ENCODE measurements around the gene CES5A.
"Not testable (repeated sequence)": the region's sequence is repeated elsewhere in the genome, so short reads cannot be mapped to it uniquely, and the experiment has no call there.

CES5A gene

GRCh38 chr16:55817236-55817912 is 57.8 kb downstream of the CES5A start:
- H3K36me3 ChIP-seq (ENCODE audit: control insufficient read depth, insufficient read depth, low read length), result no peaks in the 10 kb centered on the region
- DNase-seq, result no peak
- no peak overlapping the region for H3K4ac ChIP-seq (ENCODE audit: low read depth, low read length)
- H3K79me2 ChIP-seq (ENCODE audit: control insufficient read depth, insufficient read depth, low read length), result no peaks in the 10 kb centered on the region
- H3K27me3 ChIP-seq (ENCODE audit: insufficient read depth, low read length, poor library complexity), result no peaks in the 10 kb centered on the region
- H3K27ac ChIP-seq (ENCODE audit: low read depth, low read length), result no peak overlapping the region
- H3K4me2 ChIP-seq (ENCODE audit: low read length), result no peak overlapping the region
- no peaks in the 10 kb centered on the region for H3K79me1 ChIP-seq (ENCODE audit: low read length)
- H3K4me3 ChIP-seq (ENCODE audit: low read length), result no peak overlapping the region
- no peak overlapping the region for H3K18ac ChIP-seq (ENCODE audit: low read length)
- H3K4me1 ChIP-seq (ENCODE audit: control insufficient read depth, low read depth, low read length), result no peaks in the 10 kb centered on the region
- no peak overlapping the region for H3K56ac ChIP-seq (ENCODE audit: low read length)
- H2AK5ac ChIP-seq (ENCODE audit: low read length), result no peak overlapping the region
- no peak overlapping the region for H2BK120ac ChIP-seq (ENCODE audit: low read depth, low read length)
- no peak overlapping the region for H3K9ac ChIP-seq (ENCODE audit: low read length)
- H4K5ac ChIP-seq (ENCODE audit: low read length), result no peak overlapping the region
- no peak overlapping the region for H2BK15ac ChIP-seq (replicated peaks; ENCODE audit: low read depth)
- no peak overlapping the region for H2BK5ac ChIP-seq (ENCODE audit: low read length)
- WGBS (ENCODE audit: extremely low coverage, insufficient coverage, low lambda C conversion rate), result no CpG with 5 or more reads among the region's 5 CpGs
- H4K8ac ChIP-seq (ENCODE audit: low read depth, low read length), result no peak overlapping the region
- H3K23ac ChIP-seq (ENCODE audit: low read length), result no peak overlapping the region

GRCh38 chr16:55816222-55816621 is 59.0 kb downstream of the CES5A start:
- not testable (repeated sequence) for H3K27me3 ChIP-seq (ENCODE audit: insufficient read depth, low read length, poor library complexity); H3K4me2 ChIP-seq (ENCODE audit: low read length); H3K4me1 ChIP-seq (ENCODE audit: control insufficient read depth, low read depth, low read length); H2BK15ac ChIP-seq (replicated peaks; ENCODE audit: low read depth); H3K79me2 ChIP-seq (ENCODE audit: control insufficient read depth, insufficient read depth, low read length); H4K5ac ChIP-seq (ENCODE audit: low read length); H2AK5ac ChIP-seq (ENCODE audit: low read length); H3K36me3 ChIP-seq (ENCODE audit: control insufficient read depth, insufficient read depth, low read length); H4K8ac ChIP-seq (ENCODE audit: low read depth, low read length); H2BK5ac ChIP-seq (ENCODE audit: low read length); H3K18ac ChIP-seq (ENCODE audit: low read length); H3K79me1 ChIP-seq (ENCODE audit: low read length); H3K4ac ChIP-seq (ENCODE audit: low read depth, low read length); H3K56ac ChIP-seq (ENCODE audit: low read length); H3K27ac ChIP-seq (ENCODE audit: low read depth, low read length); H3K9ac ChIP-seq (ENCODE audit: low read length); H3K4me3 ChIP-seq (ENCODE audit: low read length); H2BK120ac ChIP-seq (ENCODE audit: low read depth, low read length); H3K23ac ChIP-seq (ENCODE audit: low read length)
- DNase-seq, result peak; percentile 78
- WGBS (ENCODE audit: extremely low coverage, insufficient coverage, low lambda C conversion rate), result no CpG with 5 or more reads among the region's 4 CpGs

- H3K9ac ChIP-seq (ENCODE audit: low read length), result no peak overlapping the region
- H3K27me3 ChIP-seq (ENCODE audit: insufficient read depth, low read length, poor library complexity), result no peaks in the 10 kb centered on the region
- no peak overlapping the region for H3K56ac ChIP-seq (ENCODE audit: low read length)
- H2AK5ac ChIP-seq (ENCODE audit: low read length), result no peak overlapping the region
- no peak overlapping the region for H3K4me2 ChIP-seq (ENCODE audit: low read length)
- H2BK120ac ChIP-seq (ENCODE audit: low read depth, low read length), result no peak overlapping the region
- no peak overlapping the region for H2BK5ac ChIP-seq (ENCODE audit: low read length)
- no peaks in the 10 kb centered on the region for H3K36me3 ChIP-seq (ENCODE audit: control insufficient read depth, insufficient read depth, low read length)
- no peaks in the 10 kb centered on the region for H3K4me1 ChIP-seq (ENCODE audit: control insufficient read depth, low read depth, low read length)
- DNase-seq, result no peak
- no peak overlapping the region for H4K5ac ChIP-seq (ENCODE audit: low read length)
- H2BK15ac ChIP-seq (replicated peaks; ENCODE audit: low read depth), result no peak overlapping the region
- no peak overlapping the region for H3K18ac ChIP-seq (ENCODE audit: low read length)
- H3K79me2 ChIP-seq (ENCODE audit: control insufficient read depth, insufficient read depth, low read length), result no peaks in the 10 kb centered on the region
- no peak overlapping the region for H3K4me3 ChIP-seq (ENCODE audit: low read length)
- H4K8ac ChIP-seq (ENCODE audit: low read depth, low read length), result no peak overlapping the region
- H3K4ac ChIP-seq (ENCODE audit: low read depth, low read length), result no peak overlapping the region
- no CpG with 5 or more reads among the region's 4 CpGs for WGBS (ENCODE audit: extremely low coverage, insufficient coverage, low lambda C conversion rate)
- no peak overlapping the region for H3K27ac ChIP-seq (ENCODE audit: low read depth, low read length)
- no peaks in the 10 kb centered on the region for H3K79me1 ChIP-seq (ENCODE audit: low read length)
- H3K23ac ChIP-seq (ENCODE audit: low read length), result no peak overlapping the region
Observed at GRCh38 chr16:55815320-55815719, 59.9 kb downstream of the CES5A start.

GRCh38 chr16:55814174-55814573 is 61.0 kb downstream of the CES5A start:
- H3K27me3 ChIP-seq (ENCODE audit: insufficient read depth, low read length, poor library complexity); H3K4me3 ChIP-seq (ENCODE audit: low read length); H3K23ac ChIP-seq (ENCODE audit: low read length); H2BK15ac ChIP-seq (replicated peaks; ENCODE audit: low read depth); H3K36me3 ChIP-seq (ENCODE audit: control insufficient read depth, insufficient read depth, low read length); H3K79me1 ChIP-seq (ENCODE audit: low read length); H3K4me2 ChIP-seq (ENCODE audit: low read length); DNase-seq; H3K27ac ChIP-seq (ENCODE audit: low read depth, low read length); H2BK120ac ChIP-seq (ENCODE audit: low read depth, low read length); H3K18ac ChIP-seq (ENCODE audit: low read length); H2BK5ac ChIP-seq (ENCODE audit: low read length); H2AK5ac ChIP-seq (ENCODE audit: low read length); H3K4me1 ChIP-seq (ENCODE audit: control insufficient read depth, low read depth, low read length); H3K79me2 ChIP-seq (ENCODE audit: control insufficient read depth, insufficient read depth, low read length); H4K5ac ChIP-seq (ENCODE audit: low read length); H3K9ac ChIP-seq (ENCODE audit: low read length); H3K56ac ChIP-seq (ENCODE audit: low read length); H4K8ac ChIP-seq (ENCODE audit: low read depth, low read length); H3K4ac ChIP-seq (ENCODE audit: low read depth, low read length): not testable (repeated sequence)
- WGBS (ENCODE audit: extremely low coverage, insufficient coverage, low lambda C conversion rate), result no CpG with 5 or more reads among the region's 2 CpGs

- not testable (repeated sequence) for H4K8ac ChIP-seq (ENCODE audit: low read depth, low read length)
Observed at GRCh38 chr16:55813730-55814129, 61.4 kb downstream of the CES5A start.

GRCh38 chr16:55812951-55813350 is 62.2 kb downstream of the CES5A start:
- Histone ChIP-seq H3K79me2 (ENCODE audit: control insufficient read depth, insufficient read depth, low read length) (no peaks in the 10 kb centered on the region), H3K36me3 (ENCODE audit: control insufficient read depth, insufficient read depth, low read length) (no peaks in the 10 kb centered on the region), H2BK5ac (ENCODE audit: low read length) (no peak overlapping the region), H2BK120ac (ENCODE audit: low read depth, low read length) (no peak overlapping the region), H3K4me3 (ENCODE audit: low read length) (no peak overlapping the region), H3K18ac (ENCODE audit: low read length) (no peak overlapping the region), H3K9ac (ENCODE audit: low read length) (no peak overlapping the region), H4K5ac (ENCODE audit: low read length) (no peak overlapping the region), H3K27me3 (ENCODE audit: insufficient read depth, low read length, poor library complexity) (no peaks in the 10 kb centered on the region), H3K56ac (ENCODE audit: low read length) (no peak overlapping the region), H2BK15ac (replicated peaks; ENCODE audit: low read depth) (no peak overlapping the region), H3K27ac (ENCODE audit: low read depth, low read length) (no peak overlapping the region), H3K4ac (ENCODE audit: low read depth, low read length) (no peak overlapping the region), H2AK5ac (ENCODE audit: low read length) (no peak overlapping the region), H3K4me1 (ENCODE audit: control insufficient read depth, low read depth, low read length) (no peaks in the 10 kb centered on the region), H3K4me2 (ENCODE audit: low read length) (no peak overlapping the region), H3K79me1 (ENCODE audit: low read length) (no peaks in the 10 kb centered on the region), H4K8ac (ENCODE audit: low read depth, low read length) (no peak overlapping the region), H3K23ac (ENCODE audit: low read length) (no peak overlapping the region)
- DNase-seq, result no peak
- no CpG with 5 or more reads among the region's 2 CpGs for WGBS (ENCODE audit: extremely low coverage, insufficient coverage, low lambda C conversion rate)

More at GRCh38 chr16:55813730-55814129, 61.4 kb downstream of the CES5A start:
- not testable (repeated sequence) for H3K36me3 ChIP-seq (ENCODE audit: control insufficient read depth, insufficient read depth, low read length); H3K9ac ChIP-seq (ENCODE audit: low read length); H2BK120ac ChIP-seq (ENCODE audit: low read depth, low read length); H3K79me1 ChIP-seq (ENCODE audit: low read length); DNase-seq; H3K79me2 ChIP-seq (ENCODE audit: control insufficient read depth, insufficient read depth, low read length); H3K4ac ChIP-seq (ENCODE audit: low read depth, low read length); H4K5ac ChIP-seq (ENCODE audit: low read length); H3K56ac ChIP-seq (ENCODE audit: low read length); H2BK15ac ChIP-seq (replicated peaks; ENCODE audit: low read depth); H2BK5ac ChIP-seq (ENCODE audit: low read length); H2AK5ac ChIP-seq (ENCODE audit: low read length); H3K23ac ChIP-seq (ENCODE audit: low read length); H3K27me3 ChIP-seq (ENCODE audit: insufficient read depth, low read length, poor library complexity); H3K4me1 ChIP-seq (ENCODE audit: control insufficient read depth, low read depth, low read length); H3K18ac ChIP-seq (ENCODE audit: low read length); H3K27ac ChIP-seq (ENCODE audit: low read depth, low read length); H3K4me2 ChIP-seq (ENCODE audit: low read length); H3K4me3 ChIP-seq (ENCODE audit: low read length)
- WGBS (ENCODE audit: extremely low coverage, insufficient coverage, low lambda C conversion rate), result no CpG with 5 or more reads among the region's 9 CpGs
